NAMALWA (cell line): ENCODE measurements around the gene PLAGL1.
"Not testable (repeated sequence)": the region's sequence is repeated elsewhere in the genome, so short reads cannot be mapped to it uniquely, and the experiment has no call there.

Experiments used
- DNase-seq: peaks from one replicate; pipeline ENCODE4 v3.0.0-alpha.2; 2015; ENCODE audit warnings: low spot score

The PLAGL1 gene

GRCh38 chr6:144009628-144010027, 1.6 kb upstream of the PLAGL1 start:
- DNase-seq: not testable (repeated sequence)

GRCh38 chr6:144008846-144009245, 787 bp upstream of the PLAGL1 start:
- no peak for DNase-seq

GRCh38 chr6:144007478-144008119, 460 bp downstream of the PLAGL1 start:
- no peak for DNase-seq

- DNase-seq: no peak
Measured at GRCh38 chr6:144006736-144007477, 1.2 kb downstream of the PLAGL1 start.

GRCh38 chr6:143999406-143999805, 8.7 kb downstream of the PLAGL1 start:
- no peak for DNase-seq

- DNase-seq: no peak
Measured at GRCh38 chr6:143998686-143999085, 9.4 kb downstream of the PLAGL1 start.

- DNase-seq: no peak
Measured at GRCh38 chr6:143993965-143994646, 14.0 kb downstream of the PLAGL1 start.

GRCh38 chr6:143992285-143992684, 15.8 kb downstream of the PLAGL1 start:
- no peak for DNase-seq

GRCh38 chr6:143986463-143987065, 21.5 kb downstream of the PLAGL1 start:
- DNase-seq: no peak

- no peak for DNase-seq
Measured at GRCh38 chr6:143984666-143985065, 23.4 kb downstream of the PLAGL1 start.

- DNase-seq: no peak
Measured at GRCh38 chr6:143982968-143983367, 25.1 kb downstream of the PLAGL1 start.

- no peak for DNase-seq
Measured at GRCh38 chr6:143980921-143981320, 27.1 kb downstream of the PLAGL1 start.

GRCh38 chr6:143976806-143977349, 31.2 kb downstream of the PLAGL1 start:
- no peak for DNase-seq

- no peak for DNase-seq
Measured at GRCh38 chr6:143974089-143974488, 34.0 kb downstream of the PLAGL1 start.

- no peak for DNase-seq
Measured at GRCh38 chr6:143973097-143973966, 34.7 kb downstream of the PLAGL1 start.

- DNase-seq: no peak
Measured at GRCh38 chr6:143971482-143972205, 36.4 kb downstream of the PLAGL1 start.

- DNase-seq: no peak
Measured at GRCh38 chr6:143970456-143971218, 37.4 kb downstream of the PLAGL1 start.

GRCh38 chr6:143969077-143969476, 39.0 kb downstream of the PLAGL1 start:
- DNase-seq: no peak

- DNase-seq: no peak
Measured at GRCh38 chr6:143967706-143968376, 40.2 kb downstream of the PLAGL1 start.
